Measurements from ENCODE around the gene INHBB. TPM values are rescaled to one million over a fixed set of nuclear protein-coding genes. Genes with fewer than 3 reads are reported as not detected.

The INHBB gene
- total RNA-seq, 1 donor from 2014 or later = 4.7 TPM

GRCh38 chr2:120300385-120300784 lies 45.6 kb upstream of the INHBB start:
- DNase-seq (ENCODE audit: low spot score) = no peak
- H3K9me3 Mint-ChIP-seq (ENCODE audit: unreplicated experiment) = no peaks in the 10 kb centered on the region
- peaks cover 6% of the 10 kb centered on the region for H3K27me3 Mint-ChIP-seq (ENCODE audit: unreplicated experiment)
- H3K4me3 Mint-ChIP-seq (ENCODE audit: unreplicated experiment) = no peak overlapping the region
- no peak overlapping the region for H3K27ac Mint-ChIP-seq (ENCODE audit: unreplicated experiment)
- TF ChIP-seq CTCF (IDR thresholded peaks at IDR 0.05; ENCODE audit: unreplicated experiment) = no peak
- peaks cover 13% of the 10 kb centered on the region for H3K4me1 Mint-ChIP-seq (ENCODE audit: unreplicated experiment)
- H3K36me3 Mint-ChIP-seq (ENCODE audit: low read depth, unreplicated experiment) = peaks cover 62% of the 10 kb centered on the region

- DNase-seq (ENCODE audit: low spot score) = no peak
- no peak overlapping the region for H3K27ac Mint-ChIP-seq (ENCODE audit: unreplicated experiment)
- H3K36me3 Mint-ChIP-seq (ENCODE audit: low read depth, unreplicated experiment) = peaks cover 62% of the 10 kb centered on the region
- no peak overlapping the region for H3K4me3 Mint-ChIP-seq (ENCODE audit: unreplicated experiment)
- peaks cover 22% of the 10 kb centered on the region for H3K4me1 Mint-ChIP-seq (ENCODE audit: unreplicated experiment)
- TF ChIP-seq CTCF (IDR thresholded peaks at IDR 0.05; ENCODE audit: unreplicated experiment) = no peak
- no peaks in the 10 kb centered on the region for H3K9me3 Mint-ChIP-seq (ENCODE audit: unreplicated experiment)
- peaks cover 6% of the 10 kb centered on the region for H3K27me3 Mint-ChIP-seq (ENCODE audit: unreplicated experiment)
Measured at GRCh38 chr2:120301284-120301683, 44.7 kb upstream of the INHBB start.

GRCh38 chr2:120302301-120302700 lies 43.6 kb upstream of the INHBB start:
- Mint-ChIP-seq H3K4me1 (ENCODE audit: unreplicated experiment) (peaks cover 22% of the 10 kb centered on the region), H3K9me3 (ENCODE audit: unreplicated experiment) (no peaks in the 10 kb centered on the region), H3K27me3 (ENCODE audit: unreplicated experiment) (peaks cover 6% of the 10 kb centered on the region), H3K4me3 (ENCODE audit: unreplicated experiment) (no peak overlapping the region), H3K27ac (ENCODE audit: unreplicated experiment) (no peak overlapping the region), H3K36me3 (ENCODE audit: low read depth, unreplicated experiment) (peaks cover 57% of the 10 kb centered on the region)
- DNase-seq (ENCODE audit: low spot score) = no peak
- no peak for TF ChIP-seq CTCF (IDR thresholded peaks at IDR 0.05; ENCODE audit: unreplicated experiment)

- Mint-ChIP-seq H3K9me3 (ENCODE audit: unreplicated experiment) (no peaks in the 10 kb centered on the region), H3K4me1 (ENCODE audit: unreplicated experiment) (peaks cover 22% of the 10 kb centered on the region), H3K36me3 (ENCODE audit: low read depth, unreplicated experiment) (peaks cover 50% of the 10 kb centered on the region), H3K4me3 (ENCODE audit: unreplicated experiment) (no peak overlapping the region), H3K27me3 (ENCODE audit: unreplicated experiment) (peaks cover 6% of the 10 kb centered on the region), H3K27ac (ENCODE audit: unreplicated experiment) (peak overlapping the region; percentile 1)
- TF ChIP-seq CTCF (IDR thresholded peaks at IDR 0.05; ENCODE audit: unreplicated experiment) = no peak
- DNase-seq (ENCODE audit: low spot score) = no peak
Measured at GRCh38 chr2:120303177-120303576, 42.8 kb upstream of the INHBB start.

- peaks cover 33% of the 10 kb centered on the region for H3K36me3 Mint-ChIP-seq (ENCODE audit: low read depth, unreplicated experiment)
Measured at GRCh38 chr2:120305296-120305695, 40.6 kb upstream of the INHBB start.

More at GRCh38 chr2:120305296-120305695, 40.6 kb upstream of the INHBB start:
- Mint-ChIP-seq H3K9me3 (ENCODE audit: unreplicated experiment) (no peaks in the 10 kb centered on the region), H3K4me1 (ENCODE audit: unreplicated experiment) (peaks cover 22% of the 10 kb centered on the region), H3K4me3 (ENCODE audit: unreplicated experiment) (no peak overlapping the region), H3K27ac (ENCODE audit: unreplicated experiment) (no peak overlapping the region), H3K27me3 (ENCODE audit: unreplicated experiment) (peaks cover 8% of the 10 kb centered on the region)
- DNase-seq (ENCODE audit: low spot score) = peak; percentile 43
- no peak for TF ChIP-seq CTCF (IDR thresholded peaks at IDR 0.05; ENCODE audit: unreplicated experiment)
